Fibroblast of villous mesenchyme (primary cell): ENCODE data around the gene ETV7. TPM values are rescaled to one million over a fixed set of nuclear protein-coding genes. Genes with fewer than 3 reads are reported as not detected.

Experiments
- DNase-seq: peaks from one replicate; pipeline ENCODE4 v3.0.0-alpha.2; 2010; ENCODE audit warnings: low read depth
- H3K4me3 ChIP-seq: 2 replicates; pipeline ENCODE4 v1.5.1; 2011; ENCODE audit warnings: low read depth, mild to moderate bottlenecking, low read length
- CTCF ChIP-seq: IDR thresholded peaks from 2 replicates; pipeline ENCODE4 v1.5.1; 2012; ENCODE audit warnings: low read depth, mild to moderate bottlenecking, low read length; ENCODE audit not compliant: insufficient read depth
- total RNA-seq: library from RNA; depleted of rRNA; stranded (reverse); fragments of >200 nt; gene quantifications from 2 replicates; pipeline ENCODE4 v1.2.3, GENCODE V29; 2012

The ETV7 gene
- total RNA-seq, 1 donor, result 0.86 TPM

- DNase-seq, result peak; percentile 21
- no peak for TF ChIP-seq CTCF
- no peak overlapping the region for H3K4me3 ChIP-seq
Measured at GRCh38 chr6:36358226-36358915, 29.1 kb downstream of the ETV7 start.

DNA sequence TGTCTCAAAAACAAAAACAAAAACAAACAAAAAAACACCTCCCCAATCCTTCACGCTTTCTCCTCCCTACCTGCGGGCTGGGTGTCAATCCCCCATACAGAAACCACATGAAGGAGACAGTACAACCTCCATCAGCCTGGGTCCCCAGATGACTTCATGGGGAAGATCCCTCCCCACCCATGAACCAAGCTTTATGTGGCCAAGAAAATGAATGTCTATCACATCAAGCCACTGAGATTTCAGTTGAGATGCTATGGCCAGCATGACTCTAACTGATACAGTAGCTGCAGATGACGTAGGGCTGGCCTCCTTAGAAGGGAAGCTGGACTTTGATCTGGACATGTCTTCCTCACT is 29.6 kb downstream of the ETV7 start:
- DNase-seq, result no peak
- H3K4me3 ChIP-seq, result no peak overlapping the region
- TF ChIP-seq CTCF, result no peak

DNA sequence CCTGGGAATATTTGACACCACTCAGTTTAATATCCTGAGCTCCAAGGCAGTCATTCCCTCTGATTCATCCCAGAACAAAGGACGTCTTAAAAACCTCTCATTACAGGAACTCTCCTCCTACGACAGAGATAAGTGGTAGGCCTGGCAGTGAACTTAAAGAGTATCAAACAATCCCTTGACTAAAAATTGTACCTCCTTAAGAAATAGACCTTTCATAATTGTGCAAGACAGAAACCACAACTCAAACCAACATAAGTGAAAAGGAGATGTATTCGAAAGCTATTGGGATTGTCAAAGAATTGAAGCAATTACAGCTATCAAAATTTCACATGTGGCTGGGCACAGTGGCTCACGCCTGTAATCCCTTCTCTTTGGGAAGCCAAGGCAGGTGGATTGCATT is 31.6 kb downstream of the ETV7 start:
- no peak overlapping the region for H3K4me3 ChIP-seq
- no peak for TF ChIP-seq CTCF
- DNase-seq, result no peak

DNA sequence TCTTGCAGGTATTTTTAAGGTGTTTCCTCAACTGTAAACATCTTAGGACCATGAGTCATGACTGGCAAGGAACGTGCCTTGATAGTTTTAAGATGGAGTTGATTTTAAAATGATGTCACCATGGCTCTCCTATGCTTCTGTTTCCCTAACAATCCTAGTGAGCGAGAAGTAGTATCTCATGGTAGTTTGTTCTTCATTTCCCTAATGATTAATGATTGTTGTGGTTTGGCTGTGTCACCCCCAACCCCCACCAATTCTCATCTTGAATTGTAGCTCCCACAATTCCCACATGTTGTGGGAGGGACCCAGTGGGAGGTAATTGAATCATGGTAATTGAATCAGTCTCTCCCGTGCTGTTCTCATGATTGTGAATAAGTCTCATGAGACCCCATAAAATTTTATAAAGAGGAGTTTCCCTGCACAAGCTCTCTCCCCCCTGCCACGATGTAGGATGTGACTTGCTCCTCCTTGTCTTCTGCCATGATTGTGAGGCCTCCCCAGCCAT is 34.0 kb downstream of the ETV7 start:
- peak; percentile 20 for DNase-seq
- no peak overlapping the region for H3K4me3 ChIP-seq
- TF ChIP-seq CTCF, result no peak

DNA sequence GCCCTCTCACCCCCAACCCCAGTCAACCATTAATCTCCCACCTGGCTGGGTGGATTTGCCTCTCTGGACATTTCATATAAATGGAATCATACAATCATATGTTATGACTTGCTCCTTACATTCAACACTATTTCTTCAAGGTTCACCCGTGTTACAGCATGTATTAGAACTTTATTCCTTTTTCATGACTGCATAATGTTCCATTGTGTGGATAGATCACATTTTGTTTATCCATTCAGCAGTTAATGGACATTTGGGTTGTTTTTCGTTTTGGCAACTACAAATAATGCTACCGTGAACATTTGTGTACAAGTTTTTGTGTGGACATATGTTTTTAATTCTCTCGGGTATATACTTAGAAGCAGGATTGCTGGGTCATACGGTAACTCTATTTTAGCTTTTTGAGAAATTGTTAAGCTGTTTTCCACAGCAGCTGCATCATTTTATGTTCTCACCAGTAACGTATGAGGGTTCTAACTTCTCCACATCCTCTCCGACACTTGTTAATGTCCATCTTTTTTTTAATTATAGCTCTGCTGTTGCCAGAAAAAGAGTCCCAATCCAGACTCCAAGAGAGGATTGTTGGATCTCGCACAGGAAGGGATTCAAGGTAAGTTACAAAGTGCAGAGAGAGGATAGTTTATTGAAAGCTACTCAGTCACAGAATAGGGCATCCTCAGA is 34.9 kb downstream of the ETV7 start:
- no peak overlapping the region for H3K4me3 ChIP-seq
- no peak for TF ChIP-seq CTCF
- DNase-seq, result no peak

GRCh38 chr6:36350681-36351571 is 36.5 kb downstream of the ETV7 start:
- TF ChIP-seq CTCF, result no peak
- no peak overlapping the region for H3K4me3 ChIP-seq
- peak; percentile 93 for DNase-seq
